ENCODE results near the gene PHOSPHO2. TPM values are rescaled to one million over a fixed set of nuclear protein-coding genes. Genes with fewer than 3 reads are reported as not detected.
A peak's percentile ranks its signal among the peaks of the same experiment; 100 is the strongest.
"Not testable (repeated sequence)": the region's sequence is repeated elsewhere in the genome, so short reads cannot be mapped to it uniquely, and the experiment has no call there.

PHOSPHO2 gene
- total and polyA plus RNA-seq, 2 donors = 4.6 to 15.8 TPM

- DNase-seq (ENCODE audit: extremely low spot score) = no peak
- H3K36me3 ChIP-seq (ENCODE audit: insufficient read depth) = no peaks in the 10 kb centered on the region
- H3K27ac ChIP-seq (ENCODE audit: low read depth) = no peak overlapping the region
- no peak overlapping the region for H3K4me3 ChIP-seq (ENCODE audit: low read depth, low read length)
- H3K4me1 ChIP-seq (ENCODE audit: insufficient read depth) = no peaks in the 10 kb centered on the region
- WGBS = 12% methylated on average over 4 of the region's 4 CpGs
Observed at GRCh38 chr2:169693360-169693759, 909 bp upstream of the PHOSPHO2 start.

GRCh38 chr2:169694894-169695260 lies 608 bp downstream of the PHOSPHO2 start:
- Histone ChIP-seq H3K4me1 (ENCODE audit: insufficient read depth) (no peaks in the 10 kb centered on the region), H3K4me3 (ENCODE audit: low read depth, low read length) (peak overlapping the region; percentile 75), H3K36me3 (ENCODE audit: insufficient read depth) (no peaks in the 10 kb centered on the region), H3K27ac (ENCODE audit: low read depth) (no peak overlapping the region)
- 28% methylated on average over 8 of the region's 8 CpGs for WGBS
- DNase-seq (ENCODE audit: extremely low spot score) = no peak

DNA sequence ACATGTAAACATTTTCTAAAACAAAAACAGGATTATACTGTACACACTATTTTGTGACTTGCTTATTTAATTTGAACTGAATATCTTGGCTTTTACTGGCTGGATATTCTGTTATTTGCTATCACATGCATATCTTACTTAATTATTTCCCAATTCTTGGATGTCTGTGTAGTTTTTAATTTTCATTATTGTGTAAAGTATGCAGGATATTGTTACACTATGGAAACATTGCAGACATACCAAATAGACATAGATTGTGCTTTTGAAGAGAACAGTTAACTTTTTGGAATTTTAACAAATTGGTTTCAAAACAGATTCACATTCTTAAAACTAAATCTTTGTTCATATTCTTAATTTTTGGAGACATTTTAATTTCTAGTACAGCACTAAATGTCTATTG lies 2.1 kb downstream of the PHOSPHO2 start:
- H3K36me3 ChIP-seq (ENCODE audit: insufficient read depth) = no peaks in the 10 kb centered on the region
- H3K27ac ChIP-seq (ENCODE audit: low read depth) = no peak overlapping the region
- H3K4me1 ChIP-seq (ENCODE audit: insufficient read depth) = no peaks in the 10 kb centered on the region
- H3K4me3 ChIP-seq (ENCODE audit: low read depth, low read length) = no peak overlapping the region
- no peak for DNase-seq (ENCODE audit: extremely low spot score)

DNA sequence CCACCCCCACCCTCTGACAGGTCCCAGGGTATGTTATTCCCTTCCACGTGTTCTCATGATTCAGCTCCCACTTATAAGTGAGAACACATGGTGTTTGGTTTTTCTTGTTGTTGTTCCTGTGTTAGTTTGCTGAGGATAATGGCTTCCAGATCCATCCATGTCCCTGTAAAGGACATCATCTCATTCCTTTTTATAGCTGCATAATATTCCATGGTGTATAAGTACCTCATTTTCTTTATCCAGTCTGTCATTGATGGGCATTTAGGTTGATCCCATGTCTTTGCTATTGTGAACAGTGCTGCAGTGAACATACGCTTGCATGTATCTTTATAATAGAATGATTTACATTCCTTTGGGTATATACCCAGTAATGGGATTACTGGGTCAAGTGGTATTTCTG lies 4.9 kb downstream of the PHOSPHO2 start:
- not testable (repeated sequence) for H3K27ac ChIP-seq (ENCODE audit: low read depth); H3K4me3 ChIP-seq (ENCODE audit: low read depth, low read length); H3K36me3 ChIP-seq (ENCODE audit: insufficient read depth); H3K4me1 ChIP-seq (ENCODE audit: insufficient read depth); DNase-seq (ENCODE audit: extremely low spot score)
- WGBS = 97% methylated on average over 2 of the region's 2 CpGs

DNA sequence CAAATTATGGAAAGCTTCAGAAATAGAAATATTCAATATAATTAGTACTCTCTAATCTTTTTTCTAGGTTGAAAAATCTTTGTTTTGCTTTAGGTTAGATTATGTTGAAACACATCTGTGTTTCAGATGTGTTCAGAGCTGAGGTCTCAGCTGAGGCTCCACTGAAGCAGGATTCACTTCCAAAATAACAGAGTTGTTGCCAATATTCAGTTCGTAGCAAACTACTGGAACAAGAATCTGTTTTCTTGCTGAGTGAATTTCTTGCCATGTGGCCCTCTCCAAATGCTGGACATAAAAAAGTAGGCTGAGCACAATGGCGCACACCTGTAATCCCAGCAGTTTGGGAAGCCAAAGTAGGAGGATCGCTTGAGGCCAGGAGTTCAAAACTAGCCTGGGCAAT lies 8.7 kb downstream of the PHOSPHO2 start:
- Histone ChIP-seq H3K4me3 (ENCODE audit: low read depth, low read length) (no peak overlapping the region), H3K27ac (ENCODE audit: low read depth) (no peak overlapping the region), H3K4me1 (ENCODE audit: insufficient read depth) (no peaks in the 10 kb centered on the region), H3K36me3 (ENCODE audit: insufficient read depth) (no peaks in the 10 kb centered on the region)
- 89% methylated on average over 3 of the region's 3 CpGs for WGBS
- no peak for DNase-seq (ENCODE audit: extremely low spot score)

DNA sequence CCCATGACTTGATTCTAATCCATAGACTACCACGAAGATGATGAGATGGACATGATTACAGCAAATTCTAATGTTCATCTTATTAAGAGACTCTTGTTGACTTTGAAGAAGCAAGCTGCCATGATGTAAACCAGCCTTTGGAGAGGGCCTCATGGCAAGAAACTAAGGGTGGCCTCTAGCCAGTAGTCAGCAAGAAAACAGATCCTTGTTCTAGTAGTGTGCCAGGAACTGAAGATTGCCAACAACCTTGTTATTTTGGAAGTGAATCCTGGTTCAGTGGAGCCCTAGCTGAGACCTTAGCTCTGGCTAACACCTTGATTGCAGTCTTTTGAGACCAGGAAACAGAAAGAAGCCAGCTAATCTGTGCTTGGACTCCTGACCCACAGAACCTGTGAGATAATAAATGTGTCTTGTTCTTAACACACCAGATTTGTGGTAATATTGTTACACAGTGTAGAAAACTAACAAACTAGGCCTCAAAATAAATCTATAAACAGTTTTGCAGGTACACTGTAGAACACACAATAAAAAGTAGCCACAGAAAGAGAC lies 10.0 kb downstream of the PHOSPHO2 start:
- DNase-seq (ENCODE audit: extremely low spot score) = no peak
- H3K4me1 ChIP-seq (ENCODE audit: insufficient read depth) = no peaks in the 10 kb centered on the region
- H3K4me3 ChIP-seq (ENCODE audit: low read depth, low read length) = no peak overlapping the region
- H3K27ac ChIP-seq (ENCODE audit: low read depth) = no peak overlapping the region
- 97% methylated on average over 1 of the region's 1 CpG for WGBS
- H3K36me3 ChIP-seq (ENCODE audit: insufficient read depth) = no peaks in the 10 kb centered on the region

DNA sequence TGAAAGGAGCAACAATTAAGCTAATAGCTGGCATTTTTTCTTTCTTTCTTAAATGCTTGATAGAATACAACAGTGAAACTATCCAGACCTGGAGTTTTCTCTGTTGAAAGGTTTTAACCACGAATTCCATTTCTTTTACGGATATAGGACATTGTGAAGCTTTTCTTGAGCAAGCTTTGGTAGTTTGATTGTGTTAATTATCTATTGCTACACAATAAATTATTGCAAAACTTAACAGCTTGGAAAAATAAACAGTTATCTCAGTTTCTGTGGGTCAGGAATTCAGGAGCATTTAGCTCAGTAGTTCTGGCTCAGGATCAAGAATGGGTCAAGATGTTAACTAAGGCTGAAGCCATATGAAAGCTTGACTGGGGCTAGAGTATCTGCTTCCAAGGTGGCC lies 11.7 kb downstream of the PHOSPHO2 start:
- Histone ChIP-seq H3K36me3 (ENCODE audit: insufficient read depth) (no peaks in the 10 kb centered on the region), H3K27ac (ENCODE audit: low read depth) (no peak overlapping the region), H3K4me3 (ENCODE audit: low read depth, low read length) (no peak overlapping the region), H3K4me1 (ENCODE audit: insufficient read depth) (no peaks in the 10 kb centered on the region)
- WGBS = 72% methylated on average over 2 of the region's 2 CpGs
- no peak for DNase-seq (ENCODE audit: extremely low spot score)

GRCh38 chr2:169707626-169708025 lies 13.4 kb downstream of the PHOSPHO2 start:
- Histone ChIP-seq H3K4me3 (ENCODE audit: low read depth, low read length) (no peak overlapping the region), H3K4me1 (ENCODE audit: insufficient read depth) (no peaks in the 10 kb centered on the region), H3K27ac (ENCODE audit: low read depth) (peak overlapping the region; percentile 32), H3K36me3 (ENCODE audit: insufficient read depth) (no peaks in the 10 kb centered on the region)
- WGBS = 84% methylated on average over 2 of the region's 2 CpGs
- DNase-seq (ENCODE audit: extremely low spot score) = no peak

DNA sequence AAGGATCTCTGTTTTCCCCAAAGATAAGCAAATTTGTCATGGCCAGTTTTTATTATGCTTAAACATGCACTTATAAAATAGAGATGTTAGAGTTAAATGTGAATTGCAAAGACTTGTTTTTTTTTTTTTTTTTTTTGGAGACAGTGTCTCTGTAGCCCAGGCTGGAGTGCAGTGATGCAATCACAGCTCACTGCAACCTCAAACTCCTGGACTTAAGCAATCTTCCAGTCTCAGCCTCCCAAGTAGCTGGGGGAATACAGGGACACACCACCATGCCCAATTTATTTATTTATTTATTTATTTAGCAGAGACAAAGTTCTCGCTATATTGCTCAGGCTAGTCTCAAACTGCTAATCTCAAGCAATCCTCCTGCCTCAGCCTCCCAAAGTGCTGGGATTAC lies 15.1 kb downstream of the PHOSPHO2 start:
- Histone ChIP-seq H3K27ac (ENCODE audit: low read depth) (no peak overlapping the region), H3K36me3 (ENCODE audit: insufficient read depth) (no peaks in the 10 kb centered on the region), H3K4me3 (ENCODE audit: low read depth, low read length) (no peak overlapping the region), H3K4me1 (ENCODE audit: insufficient read depth) (no peaks in the 10 kb centered on the region)
- 100% methylated on average over 1 of the region's 1 CpG for WGBS
- DNase-seq (ENCODE audit: extremely low spot score) = no peak

DNA sequence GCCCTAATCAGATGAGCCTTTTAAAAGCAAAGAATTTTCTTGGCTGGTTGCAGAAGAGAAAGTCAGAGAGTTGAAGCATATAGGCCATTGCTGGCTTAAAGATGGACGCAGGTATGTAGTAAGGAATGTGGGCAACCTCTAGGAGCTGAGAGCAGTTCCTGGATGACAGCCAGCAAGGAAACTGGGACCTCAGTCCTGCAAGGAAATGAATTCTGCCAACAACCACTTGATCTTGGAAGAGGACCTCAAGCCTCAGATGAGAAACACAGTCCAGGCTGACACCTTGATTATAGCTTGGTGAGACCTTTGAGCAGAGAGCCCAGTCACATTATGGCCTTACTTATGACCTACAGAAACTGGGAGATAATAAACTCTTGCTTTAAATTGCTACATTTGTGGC lies 15.7 kb downstream of the PHOSPHO2 start:
- 74% methylated on average over 1 of the region's 1 CpG for WGBS
- no peak for DNase-seq (ENCODE audit: extremely low spot score)
- Histone ChIP-seq H3K36me3 (ENCODE audit: insufficient read depth) (no peaks in the 10 kb centered on the region), H3K4me1 (ENCODE audit: insufficient read depth) (no peaks in the 10 kb centered on the region), H3K4me3 (ENCODE audit: low read depth, low read length) (no peak overlapping the region), H3K27ac (ENCODE audit: low read depth) (no peak overlapping the region)

GRCh38 chr2:169711751-169712509 lies 17.7 kb downstream of the PHOSPHO2 start:
- Histone ChIP-seq H3K27ac (ENCODE audit: low read depth) (no peak overlapping the region), H3K4me3 (ENCODE audit: low read depth, low read length) (no peak overlapping the region), H3K4me1 (ENCODE audit: insufficient read depth) (no peaks in the 10 kb centered on the region), H3K36me3 (ENCODE audit: insufficient read depth) (no peaks in the 10 kb centered on the region)
- 82% methylated on average over 7 of the region's 7 CpGs for WGBS
- DNase-seq (ENCODE audit: extremely low spot score) = no peak

GRCh38 chr2:169712791-169713227 lies 18.5 kb downstream of the PHOSPHO2 start:
- Histone ChIP-seq H3K27ac (ENCODE audit: low read depth) (no peak overlapping the region), H3K36me3 (ENCODE audit: insufficient read depth) (no peaks in the 10 kb centered on the region), H3K4me1 (ENCODE audit: insufficient read depth) (no peaks in the 10 kb centered on the region), H3K4me3 (ENCODE audit: low read depth, low read length) (no peak overlapping the region)
- 94% methylated on average over 9 of the region's 9 CpGs for WGBS
- no peak for DNase-seq (ENCODE audit: extremely low spot score)

- 96% methylated on average over 3 of the region's 3 CpGs for WGBS
- H3K36me3 ChIP-seq (ENCODE audit: insufficient read depth) = no peaks in the 10 kb centered on the region
- no peak for DNase-seq (ENCODE audit: extremely low spot score)
- H3K27ac ChIP-seq (ENCODE audit: low read depth) = no peak overlapping the region
- H3K4me3 ChIP-seq (ENCODE audit: low read depth, low read length) = no peak overlapping the region
- H3K4me1 ChIP-seq (ENCODE audit: insufficient read depth) = no peaks in the 10 kb centered on the region
Observed at GRCh38 chr2:169713331-169713730, 19.1 kb downstream of the PHOSPHO2 start.

DNA sequence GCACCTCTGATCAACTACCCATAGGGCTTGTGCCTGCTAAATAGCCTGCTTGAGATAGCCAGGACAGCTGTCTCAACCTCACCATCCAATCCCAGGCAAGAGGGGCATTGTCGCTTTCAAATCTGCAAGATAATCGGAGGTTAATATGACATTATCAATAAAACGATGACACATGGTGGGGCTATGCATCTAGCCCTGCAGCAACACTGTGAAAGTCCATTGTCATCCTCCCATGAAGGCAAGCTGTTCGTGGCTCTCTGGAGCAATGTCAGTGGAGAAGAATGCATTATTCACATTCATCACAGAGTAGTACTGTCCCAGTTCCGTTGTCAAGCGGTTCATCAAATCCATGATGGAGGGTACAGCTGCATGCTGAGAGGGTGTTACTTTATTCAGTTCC lies 20.4 kb downstream of the PHOSPHO2 start:
- Histone ChIP-seq H3K27ac (ENCODE audit: low read depth) (no peak overlapping the region), H3K4me3 (ENCODE audit: low read depth, low read length) (no peak overlapping the region), H3K36me3 (ENCODE audit: insufficient read depth) (no peaks in the 10 kb centered on the region), H3K4me1 (ENCODE audit: insufficient read depth) (no peaks in the 10 kb centered on the region)
- DNase-seq (ENCODE audit: extremely low spot score) = no peak
- 88% methylated on average over 6 of the region's 6 CpGs for WGBS

Data from urinary bladder (tissue), 4 donors.